ENCODE data around the gene S100A7A.

DNA sequence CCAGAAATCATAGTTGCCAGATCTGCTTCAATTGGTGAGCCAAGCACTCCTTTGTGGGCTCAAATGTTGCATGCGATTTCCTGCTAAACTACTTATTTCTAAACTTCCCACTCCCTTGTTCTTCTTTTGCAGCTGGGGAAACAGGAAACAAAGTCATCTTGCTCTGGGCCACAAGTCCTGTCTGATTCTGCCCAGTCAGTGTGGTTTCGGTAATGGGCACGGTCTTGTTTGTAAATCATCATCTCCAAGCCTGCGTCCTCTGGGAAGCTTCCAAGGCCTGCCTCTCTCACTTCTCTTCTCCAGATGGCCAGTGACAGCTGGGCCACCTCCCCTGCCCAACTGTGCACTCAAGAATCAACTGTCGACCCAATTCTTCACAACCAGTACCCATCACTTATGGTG, 29.8 kb upstream of the S100A7A start:
- TF ChIP-seq, protein P1, sequence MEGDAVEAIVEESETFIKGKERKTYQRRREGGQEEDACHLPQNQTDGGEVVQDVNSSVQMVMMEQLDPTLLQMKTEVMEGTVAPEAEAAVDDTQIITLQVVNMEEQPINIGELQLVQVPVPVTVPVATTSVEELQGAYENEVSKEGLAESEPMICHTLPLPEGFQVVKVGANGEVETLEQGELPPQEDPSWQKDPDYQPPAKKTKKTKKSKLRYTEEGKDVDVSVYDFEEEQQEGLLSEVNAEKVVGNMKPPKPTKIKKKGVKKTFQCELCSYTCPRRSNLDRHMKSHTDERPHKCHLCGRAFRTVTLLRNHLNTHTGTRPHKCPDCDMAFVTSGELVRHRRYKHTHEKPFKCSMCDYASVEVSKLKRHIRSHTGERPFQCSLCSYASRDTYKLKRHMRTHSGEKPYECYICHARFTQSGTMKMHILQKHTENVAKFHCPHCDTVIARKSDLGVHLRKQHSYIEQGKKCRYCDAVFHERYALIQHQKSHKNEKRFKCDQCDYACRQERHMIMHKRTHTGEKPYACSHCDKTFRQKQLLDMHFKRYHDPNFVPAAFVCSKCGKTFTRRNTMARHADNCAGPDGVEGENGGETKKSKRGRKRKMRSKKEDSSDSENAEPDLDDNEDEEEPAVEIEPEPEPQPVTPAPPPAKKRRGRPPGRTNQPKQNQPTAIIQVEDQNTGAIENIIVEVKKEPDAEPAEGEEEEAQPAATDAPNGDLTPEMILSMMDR (IDR thresholded peaks at IDR 0.05; ENCODE audit: insufficient read depth, low read length) = no peak
- TF ChIP-seq SPI1 (IDR thresholded peaks at IDR 0.05; ENCODE audit: borderline replicate concordance, low read depth) = peak; percentile 50; the same call in 1 of the 2 replicates
- TF ChIP-seq, protein P2, sequence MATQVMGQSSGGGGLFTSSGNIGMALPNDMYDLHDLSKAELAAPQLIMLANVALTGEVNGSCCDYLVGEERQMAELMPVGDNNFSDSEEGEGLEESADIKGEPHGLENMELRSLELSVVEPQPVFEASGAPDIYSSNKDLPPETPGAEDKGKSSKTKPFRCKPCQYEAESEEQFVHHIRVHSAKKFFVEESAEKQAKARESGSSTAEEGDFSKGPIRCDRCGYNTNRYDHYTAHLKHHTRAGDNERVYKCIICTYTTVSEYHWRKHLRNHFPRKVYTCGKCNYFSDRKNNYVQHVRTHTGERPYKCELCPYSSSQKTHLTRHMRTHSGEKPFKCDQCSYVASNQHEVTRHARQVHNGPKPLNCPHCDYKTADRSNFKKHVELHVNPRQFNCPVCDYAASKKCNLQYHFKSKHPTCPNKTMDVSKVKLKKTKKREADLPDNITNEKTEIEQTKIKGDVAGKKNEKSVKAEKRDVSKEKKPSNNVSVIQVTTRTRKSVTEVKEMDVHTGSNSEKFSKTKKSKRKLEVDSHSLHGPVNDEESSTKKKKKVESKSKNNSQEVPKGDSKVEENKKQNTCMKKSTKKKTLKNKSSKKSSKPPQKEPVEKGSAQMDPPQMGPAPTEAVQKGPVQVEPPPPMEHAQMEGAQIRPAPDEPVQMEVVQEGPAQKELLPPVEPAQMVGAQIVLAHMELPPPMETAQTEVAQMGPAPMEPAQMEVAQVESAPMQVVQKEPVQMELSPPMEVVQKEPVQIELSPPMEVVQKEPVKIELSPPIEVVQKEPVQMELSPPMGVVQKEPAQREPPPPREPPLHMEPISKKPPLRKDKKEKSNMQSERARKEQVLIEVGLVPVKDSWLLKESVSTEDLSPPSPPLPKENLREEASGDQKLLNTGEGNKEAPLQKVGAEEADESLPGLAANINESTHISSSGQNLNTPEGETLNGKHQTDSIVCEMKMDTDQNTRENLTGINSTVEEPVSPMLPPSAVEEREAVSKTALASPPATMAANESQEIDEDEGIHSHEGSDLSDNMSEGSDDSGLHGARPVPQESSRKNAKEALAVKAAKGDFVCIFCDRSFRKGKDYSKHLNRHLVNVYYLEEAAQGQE (IDR thresholded peaks at IDR 0.05; ENCODE audit: insufficient replicate concordance, low read depth) = peak; percentile 53
- TF ChIP-seq GABPA (IDR thresholded peaks at IDR 0.05; ENCODE audit: low read depth) = peak; percentile 48; the same call in 1 of the 2 replicates
- peak; percentile 93 for TF ChIP-seq POLR2AphosphoS5 (IDR thresholded peaks at IDR 0.05; ENCODE audit: low read depth)
